Trophoblast cell (in vitro differentiated cells and primary cell): ENCODE measurements around the gene AWAT1.

Experiments used
- DNase-seq, 2 donors: peaks; one replicate each; pipeline ENCODE4 v3.0.0-alpha.2; 2016
- H2AFZ ChIP-seq: 2 replicates; pipeline ENCODE4 v1.6.1; 2013; ENCODE audit warnings: low read length, moderate library complexity, mild to moderate bottlenecking; ENCODE audit not compliant: insufficient read depth, poor library complexity
- H2AK5ac ChIP-seq: 2 replicates; pipeline ENCODE4 v1.6.1; 2013; ENCODE audit warnings: mild to moderate bottlenecking, low read length
- H2BK120ac ChIP-seq: 2 replicates; pipeline ENCODE4 v1.6.1; 2013; ENCODE audit warnings: low read length, mild to moderate bottlenecking, moderate library complexity; ENCODE audit not compliant: insufficient read depth, poor library complexity
- H2BK12ac ChIP-seq: 2 replicates; pipeline ENCODE4 v1.6.1; 2013; ENCODE audit warnings: mild to moderate bottlenecking, low read length, moderate library complexity
- H2BK5ac ChIP-seq: 2 replicates; pipeline ENCODE4 v1.6.1; 2013; ENCODE audit warnings: low read length, low read depth, moderate library complexity, mild to moderate bottlenecking; ENCODE audit not compliant: poor library complexity
- H3K14ac ChIP-seq: 2 replicates; pipeline ENCODE4 v1.6.1; 2013; ENCODE audit warnings: mild to moderate bottlenecking, low read length
- H3K18ac ChIP-seq: 2 replicates; pipeline ENCODE4 v1.6.1; 2013; ENCODE audit warnings: mild to moderate bottlenecking, low read length
- H3K23ac ChIP-seq: 2 replicates; pipeline ENCODE4 v1.6.1; 2013; ENCODE audit warnings: low read length
- H3K27ac ChIP-seq: 2 replicates; pipeline ENCODE4 v1.5.1; 2013; ENCODE audit warnings: low read depth, mild to moderate bottlenecking, inconsistent platforms, low read length, moderate library complexity
- H3K27me3 ChIP-seq: 2 replicates; pipeline ENCODE4 v1.6.1; 2013; ENCODE audit warnings: inconsistent platforms, mild to moderate bottlenecking, low read length, moderate library complexity; ENCODE audit not compliant: insufficient read depth
- H3K36me3 ChIP-seq, 2 experiments: 1 replicate in 1 of 2; 2 replicates in 1 of 2; pipeline ENCODE4 v1.6.1; 2013; ENCODE audit warnings: low read length in 2 of 2, mild to moderate bottlenecking in 2 of 2, moderate library complexity in 1 of 2; ENCODE audit not compliant: insufficient read depth in 2 of 2, control insufficient read depth in 1 of 2
- H3K4ac ChIP-seq: 2 replicates; pipeline ENCODE4 v1.6.1; 2013; ENCODE audit warnings: low read depth, mild to moderate bottlenecking, low read length, moderate library complexity
- H3K4me1 ChIP-seq, 2 experiments: 1 replicate in 1 of 2; 2 replicates in 1 of 2; pipeline ENCODE4 v1.6.1; 2013; ENCODE audit warnings: low read length in 2 of 2, mild to moderate bottlenecking in 2 of 2, moderate library complexity in 1 of 2; ENCODE audit not compliant: insufficient read depth in 2 of 2, control insufficient read depth in 1 of 2
- H3K4me2 ChIP-seq: 2 replicates; pipeline ENCODE4 v1.6.1; 2013; ENCODE audit warnings: inconsistent platforms, mild to moderate bottlenecking, low read length, moderate library complexity
- H3K4me3 ChIP-seq: 2 replicates; pipeline ENCODE4 v1.5.1; 2013; ENCODE audit warnings: mild to moderate bottlenecking, low read depth, low read length, inconsistent platforms
- H3K79me1 ChIP-seq: one replicate; pipeline ENCODE4 v1.6.1; 2013; ENCODE audit warnings: low read length
- H3K79me2 ChIP-seq: 2 replicates; pipeline ENCODE4 v1.6.1; 2013; ENCODE audit warnings: low read length, mild to moderate bottlenecking; ENCODE audit not compliant: control insufficient read depth, insufficient read depth, poor library complexity
- H3K9ac ChIP-seq: 2 replicates; pipeline ENCODE4 v1.6.1; 2013; ENCODE audit warnings: mild to moderate bottlenecking, low read length
- H3K9me3 ChIP-seq: 2 replicates; pipeline ENCODE4 v1.6.1; 2013; ENCODE audit warnings: low read depth, mild to moderate bottlenecking, control low read depth, inconsistent platforms, low read length; ENCODE audit not compliant: insufficient read depth
- H4K12ac ChIP-seq: 2 replicates; pipeline ENCODE4 v1.6.1; 2013; ENCODE audit warnings: low read depth, mild to moderate bottlenecking, low read length, moderate library complexity
- H4K8ac ChIP-seq: 2 replicates; pipeline ENCODE4 v1.6.1; 2013; ENCODE audit warnings: low read depth, mild to moderate bottlenecking, low read length, moderate library complexity
- H4K91ac ChIP-seq: one replicate; pipeline ENCODE4 v1.6.1; 2013; ENCODE audit warnings: low read depth, mild to moderate bottlenecking, low read length, moderate library complexity
- WGBS: extraction: QIAGEN DNeasy Blood & Tissue Kit; methylation state at CpG from one replicate; pipeline ENCODE4 v1.1.7; 2013; ENCODE audit warnings: missing lambda C conversion rate; ENCODE audit not compliant: insufficient read length, insufficient coverage; ENCODE audit errors: extremely low coverage; 5-methylcytosine and 5-hydroxymethylcytosine counted together

Gene AWAT1

GRCh38 chrX:70226687-70227086 is 7.8 kb upstream of the AWAT1 start:
- Histone ChIP-seq H2BK120ac (no peak overlapping the region), H2AFZ (no peak overlapping the region), H3K18ac (no peak overlapping the region), H4K12ac (no peak overlapping the region), H2BK12ac (no peak overlapping the region), H3K4ac (no peak overlapping the region), H3K14ac (no peak overlapping the region), H3K27me3 (no peaks in the 10 kb centered on the region), H3K23ac (no peak overlapping the region), H2BK5ac (no peak overlapping the region), H3K9me3 (no peaks in the 10 kb centered on the region), H3K4me3 (no peak overlapping the region), H3K79me1 (no peaks in the 10 kb centered on the region), H3K27ac (no peak overlapping the region), H2AK5ac (no peak overlapping the region), H3K79me2 (no peaks in the 10 kb centered on the region), H3K9ac (no peak overlapping the region), H3K4me2 (no peak overlapping the region), H4K8ac (no peak overlapping the region), H3K36me3 (no peaks in the 10 kb centered on the region), H3K4me1 (no peaks in the 10 kb centered on the region), H4K91ac (no peak overlapping the region)
- WGBS, result no CpG with 5 or more reads among the region's 2 CpGs
- DNase-seq, result no peak

- WGBS, result no CpG with 5 or more reads among the region's 4 CpGs
- no peak overlapping the region for H2AFZ ChIP-seq
- no peak overlapping the region for H3K4ac ChIP-seq
- H4K12ac ChIP-seq, result no peak overlapping the region
- no peak overlapping the region for H3K18ac ChIP-seq
- no peaks in the 10 kb centered on the region for H3K9me3 ChIP-seq
- no peak overlapping the region for H3K27ac ChIP-seq
- H4K91ac ChIP-seq, result no peak overlapping the region
- no peak overlapping the region for H3K4me3 ChIP-seq
- H2BK120ac ChIP-seq, result no peak overlapping the region
- no peak overlapping the region for H3K23ac ChIP-seq
- no peaks in the 10 kb centered on the region for H3K27me3 ChIP-seq
- no peak overlapping the region for H2BK5ac ChIP-seq
- no peak overlapping the region for H3K9ac ChIP-seq
- H3K36me3 ChIP-seq, result no peaks in the 10 kb centered on the region
- no peak overlapping the region for H2AK5ac ChIP-seq
- no peak overlapping the region for H2BK12ac ChIP-seq
- H3K4me1 ChIP-seq, result no peaks in the 10 kb centered on the region
- no peak overlapping the region for H4K8ac ChIP-seq
- H3K79me2 ChIP-seq, result no peaks in the 10 kb centered on the region
- no peak for DNase-seq
- H3K14ac ChIP-seq, result no peak overlapping the region
- H3K79me1 ChIP-seq, result no peaks in the 10 kb centered on the region
- H3K4me2 ChIP-seq, result no peak overlapping the region
These were observed 2.8 kb upstream of the AWAT1 start for GRCh38 chrX:70231666-70232065.

GRCh38 chrX:70240751-70241150 is 6.3 kb downstream of the AWAT1 start:
- no peak overlapping the region for H3K14ac ChIP-seq
- no peaks in the 10 kb centered on the region for H3K79me2 ChIP-seq
- no peak overlapping the region for H3K18ac ChIP-seq
- H3K27ac ChIP-seq, result no peak overlapping the region
- no peak overlapping the region for H2AFZ ChIP-seq
- no peak for DNase-seq
- H3K23ac ChIP-seq, result no peak overlapping the region
- no peak overlapping the region for H3K4me3 ChIP-seq
- H3K9me3 ChIP-seq, result no peaks in the 10 kb centered on the region
- no peak overlapping the region for H4K91ac ChIP-seq
- WGBS, result no CpG with 5 or more reads among the region's 1 CpG
- no peak overlapping the region for H3K9ac ChIP-seq
- no peaks in the 10 kb centered on the region for H3K4me1 ChIP-seq
- no peaks in the 10 kb centered on the region for H3K27me3 ChIP-seq
- no peak overlapping the region for H2AK5ac ChIP-seq
- H3K36me3 ChIP-seq, result no peaks in the 10 kb centered on the region
- no peak overlapping the region for H4K12ac ChIP-seq
- H3K79me1 ChIP-seq, result no peaks in the 10 kb centered on the region
- no peak overlapping the region for H2BK12ac ChIP-seq
- H2BK5ac ChIP-seq, result no peak overlapping the region
- no peak overlapping the region for H3K4me2 ChIP-seq
- H4K8ac ChIP-seq, result no peak overlapping the region
- no peak overlapping the region for H2BK120ac ChIP-seq
- no peak overlapping the region for H3K4ac ChIP-seq

- Histone ChIP-seq H4K12ac (no peak overlapping the region), H3K4me2 (no peak overlapping the region), H3K4ac (no peak overlapping the region), H3K9me3 (no peaks in the 10 kb centered on the region), H3K79me2 (no peaks in the 10 kb centered on the region), H3K36me3 (no peaks in the 10 kb centered on the region), H3K14ac (no peak overlapping the region), H3K4me3 (no peak overlapping the region), H2AFZ (no peak overlapping the region), H3K18ac (no peak overlapping the region), H3K27ac (no peak overlapping the region), H2AK5ac (no peak overlapping the region), H4K8ac (no peak overlapping the region), H2BK120ac (no peak overlapping the region), H3K9ac (no peak overlapping the region), H4K91ac (no peak overlapping the region), H2BK5ac (no peak overlapping the region), H3K4me1 (no peaks in the 10 kb centered on the region), H3K79me1 (no peaks in the 10 kb centered on the region), H3K27me3 (no peaks in the 10 kb centered on the region), H2BK12ac (no peak overlapping the region), H3K23ac (no peak overlapping the region)
- no CpG with 5 or more reads among the region's 2 CpGs for WGBS
- DNase-seq, result no peak
These were observed 7.0 kb downstream of the AWAT1 start for GRCh38 chrX:70241501-70241900.
